A673 (cell line): ENCODE data around the gene NGEF.

Experiments used
- EZH2 ChIP-seq: fragments of 200-600 bp; sonication (generic); IDR thresholded peaks from 2 replicates; pipeline ENCODE4 v1.6.1; 2017; ENCODE audit warnings: borderline replicate concordance, low read depth, mild to moderate bottlenecking, mixed read lengths, antibody characterized with exemption, low read length; ENCODE audit not compliant: poor library complexity, severe bottlenecking
- TF ChIP-seq, protein P1 (sequence below): fragments of 300-800, 200-600 bp; sonication (generic); conservative IDR thresholded peaks from 2 replicates; pipeline ENCODE4 v1.5.1; 2017; ENCODE audit warnings: low read depth, mild to moderate bottlenecking, antibody characterized with exemption, low read length, moderate library complexity, mixed read lengths

DNA sequence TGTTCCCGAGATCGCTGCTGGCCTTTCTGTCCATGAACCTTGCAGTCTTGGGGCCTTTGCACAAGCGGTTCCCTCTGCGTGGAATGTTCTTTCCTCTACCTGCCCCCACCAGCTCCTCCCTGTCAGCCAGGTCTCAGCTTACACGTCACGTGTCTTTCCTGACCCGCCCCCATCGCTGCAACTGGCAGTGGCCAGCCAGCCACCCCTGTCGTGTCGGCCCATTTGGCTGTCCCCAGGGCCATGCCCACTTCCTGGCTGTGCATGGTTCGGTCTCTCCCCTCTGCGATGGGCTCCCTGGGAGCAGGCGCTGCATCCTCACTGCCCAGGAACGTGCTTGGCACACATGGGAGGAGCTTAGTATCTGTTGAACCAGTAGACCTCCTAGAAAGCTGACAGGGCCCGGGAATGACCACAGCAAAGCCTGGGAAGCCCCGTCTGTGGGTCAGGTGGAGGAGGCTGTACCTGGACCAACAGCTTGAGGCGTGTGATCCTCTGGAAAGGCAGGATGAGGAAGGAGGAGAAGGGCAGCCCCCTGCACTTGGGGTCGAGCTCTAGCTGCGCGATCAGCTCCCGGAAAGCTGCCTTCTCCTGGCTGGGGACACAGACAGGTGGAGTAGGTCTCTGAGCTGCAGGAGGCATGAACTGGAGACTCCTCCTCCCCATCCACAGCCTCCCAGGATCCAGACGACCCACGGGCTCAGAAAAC, 122.0 kb downstream of the NGEF start:
- TF ChIP-seq, protein P1, sequence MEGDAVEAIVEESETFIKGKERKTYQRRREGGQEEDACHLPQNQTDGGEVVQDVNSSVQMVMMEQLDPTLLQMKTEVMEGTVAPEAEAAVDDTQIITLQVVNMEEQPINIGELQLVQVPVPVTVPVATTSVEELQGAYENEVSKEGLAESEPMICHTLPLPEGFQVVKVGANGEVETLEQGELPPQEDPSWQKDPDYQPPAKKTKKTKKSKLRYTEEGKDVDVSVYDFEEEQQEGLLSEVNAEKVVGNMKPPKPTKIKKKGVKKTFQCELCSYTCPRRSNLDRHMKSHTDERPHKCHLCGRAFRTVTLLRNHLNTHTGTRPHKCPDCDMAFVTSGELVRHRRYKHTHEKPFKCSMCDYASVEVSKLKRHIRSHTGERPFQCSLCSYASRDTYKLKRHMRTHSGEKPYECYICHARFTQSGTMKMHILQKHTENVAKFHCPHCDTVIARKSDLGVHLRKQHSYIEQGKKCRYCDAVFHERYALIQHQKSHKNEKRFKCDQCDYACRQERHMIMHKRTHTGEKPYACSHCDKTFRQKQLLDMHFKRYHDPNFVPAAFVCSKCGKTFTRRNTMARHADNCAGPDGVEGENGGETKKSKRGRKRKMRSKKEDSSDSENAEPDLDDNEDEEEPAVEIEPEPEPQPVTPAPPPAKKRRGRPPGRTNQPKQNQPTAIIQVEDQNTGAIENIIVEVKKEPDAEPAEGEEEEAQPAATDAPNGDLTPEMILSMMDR: no peak
- TF ChIP-seq EZH2: no peak
